Activated CD4-positive, alpha-beta T cell treated with anti-CD3 and anti-CD28 coated beads, Interleukin-2, Interleukin-4, amounts not matched to agents 100 ng/mL and 50 ng/mL, durations not matched to agents 16 hours and 8 hours (primary cell): Measurements from ENCODE around the gene MTM1.

Experiments
- DNase-seq: peaks from one replicate; pipeline ENCODE4 v3.0.0-alpha.2; 2020; ENCODE audit warnings: low spot score

MTM1 gene

DNA sequence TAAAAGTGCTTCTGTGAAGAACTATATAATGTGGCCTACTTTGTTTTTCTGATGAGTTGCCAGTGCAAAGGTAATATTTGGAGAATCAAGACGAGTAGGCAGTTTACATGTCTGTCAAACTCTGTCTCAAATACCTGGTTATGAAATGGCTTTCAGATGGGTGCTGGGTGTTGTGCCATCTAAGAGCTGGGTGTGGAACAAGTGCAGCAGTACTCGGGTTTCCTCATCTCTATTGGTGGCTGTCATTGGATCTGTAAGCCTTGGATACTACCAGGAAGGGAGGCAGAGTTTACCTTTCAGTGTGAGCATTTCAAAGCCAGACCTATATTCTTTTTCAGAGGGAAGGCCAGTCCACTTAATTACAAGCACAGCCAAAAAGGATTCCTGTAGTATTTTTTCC, 37.2 kb downstream of the MTM1 start:
- no peak for DNase-seq

DNA sequence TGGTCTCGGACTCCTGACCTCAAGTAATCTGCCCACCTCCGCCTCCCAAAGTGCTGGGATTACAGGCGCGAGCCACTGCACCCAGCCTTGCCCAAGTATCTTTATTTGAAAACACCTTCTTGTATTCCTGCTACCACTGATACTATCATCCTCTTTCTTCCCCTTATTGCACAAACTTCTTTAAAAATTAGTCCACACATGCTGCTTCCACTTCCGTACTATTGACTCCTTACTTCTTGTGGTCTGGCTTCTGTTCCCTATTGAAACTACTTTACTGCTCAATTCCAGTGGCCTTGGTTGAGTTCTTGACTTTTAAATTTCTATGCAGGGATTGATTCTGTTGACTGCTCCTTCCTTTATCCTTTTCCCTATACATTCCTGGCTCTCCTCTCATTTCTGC, 38.8 kb downstream of the MTM1 start:
- DNase-seq = no peak

DNA sequence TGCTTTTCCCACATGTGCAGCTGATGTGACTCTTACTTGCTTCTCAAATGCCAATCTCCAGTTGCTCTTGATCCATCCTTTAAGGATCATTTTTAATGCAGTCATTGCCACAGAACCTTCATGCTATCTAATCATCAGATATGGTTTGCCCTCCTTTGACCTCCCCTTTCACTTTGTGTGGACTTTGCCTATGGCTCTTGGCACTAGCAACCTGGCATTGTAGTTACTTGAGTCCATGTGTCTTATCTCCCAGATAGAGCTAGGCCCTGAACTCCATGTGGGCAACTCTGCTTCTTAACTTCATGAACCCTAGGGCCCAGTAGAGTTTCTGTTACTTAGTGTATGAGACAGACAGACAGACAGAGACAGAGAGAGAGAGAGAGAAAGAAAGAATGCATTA, 41.6 kb downstream of the MTM1 start:
- DNase-seq = no peak

DNA sequence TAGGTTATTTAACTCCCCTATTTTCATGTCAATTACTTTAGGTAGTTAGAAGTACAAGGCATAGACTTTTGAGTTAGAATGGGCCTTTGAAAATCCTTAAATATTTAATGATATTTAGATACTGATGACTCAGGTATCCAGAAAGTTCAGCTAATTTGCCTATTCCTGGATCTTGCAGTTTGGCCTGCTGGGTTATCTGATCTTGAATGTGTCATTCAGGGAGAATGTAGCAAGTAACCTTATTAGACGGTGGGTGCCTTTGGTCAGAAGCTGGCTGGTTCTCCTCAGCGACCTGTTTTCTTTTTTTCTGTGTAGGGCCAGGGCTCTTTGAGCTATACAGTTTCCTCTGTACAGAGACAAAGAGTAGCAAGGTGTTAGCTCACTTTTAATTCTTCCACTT, 42.0 kb downstream of the MTM1 start:
- DNase-seq = no peak

DNA sequence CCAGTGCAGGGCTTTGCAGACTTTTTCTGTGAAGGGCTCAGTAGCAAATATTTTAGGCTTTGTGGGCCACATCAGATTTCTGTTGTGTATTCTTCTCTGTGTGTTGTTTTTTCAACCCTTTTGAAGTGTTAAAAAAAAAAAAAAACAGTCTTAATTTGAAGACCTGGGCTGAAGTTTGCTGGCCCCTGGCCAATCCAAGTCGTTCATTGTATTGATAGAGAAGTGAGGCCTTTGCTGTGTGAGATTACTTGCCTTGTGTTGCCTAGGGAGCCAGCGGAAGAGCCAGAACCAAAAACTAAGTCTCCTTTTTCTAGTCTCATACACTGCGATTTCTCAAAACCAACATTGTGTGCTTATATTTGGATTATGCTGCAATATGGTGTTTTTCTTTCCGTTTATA, 46.9 kb downstream of the MTM1 start:
- DNase-seq = no peak

DNA sequence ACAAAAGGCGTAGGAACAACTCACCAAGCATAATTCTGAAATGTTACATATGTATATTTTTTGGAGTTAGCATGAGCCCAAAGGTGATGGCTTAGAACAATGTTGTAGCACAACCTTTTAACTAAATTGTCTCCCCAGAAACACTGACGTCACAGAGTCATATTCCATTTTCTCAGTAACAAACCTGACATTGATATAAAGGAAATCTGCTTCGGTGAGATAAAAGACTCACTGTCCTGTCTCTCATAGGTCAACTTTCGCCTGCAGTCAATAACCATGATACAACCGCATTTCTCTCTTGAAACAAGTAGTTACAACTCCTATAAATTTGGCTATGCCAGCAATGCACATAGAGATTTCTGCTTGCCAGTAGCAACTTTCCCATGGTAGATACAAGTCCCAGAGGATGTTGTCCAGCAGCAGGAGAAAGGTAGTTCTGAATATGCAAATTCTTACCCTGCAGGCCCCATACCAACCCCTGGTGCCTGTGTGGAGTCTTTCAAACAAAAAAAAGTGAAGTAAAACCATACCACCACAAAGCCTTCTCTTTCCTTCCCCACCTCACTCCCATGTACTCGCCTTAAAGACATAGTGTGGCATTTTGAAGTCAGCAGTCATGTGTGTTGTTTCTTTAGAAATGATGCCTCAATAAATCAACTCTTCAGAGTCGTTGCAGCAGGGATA, 47.9 kb downstream of the MTM1 start:
- DNase-seq = no peak

DNA sequence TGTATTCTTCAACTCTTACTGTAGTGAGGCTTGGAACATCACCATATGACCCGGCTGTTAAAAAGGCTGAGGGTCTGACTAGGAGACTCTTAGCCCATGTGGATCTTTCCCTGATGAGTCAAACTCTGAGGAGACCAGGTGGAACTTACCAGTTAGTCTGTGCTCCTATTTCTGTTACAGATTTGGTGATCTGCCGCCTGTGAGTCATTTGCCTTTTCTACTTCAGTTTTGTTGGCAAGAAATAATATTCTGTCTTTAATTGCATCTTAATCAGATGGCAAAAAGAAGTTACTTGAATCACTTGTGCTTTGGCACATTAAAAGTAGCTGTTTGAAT, 48.4 kb downstream of the MTM1 start:
- DNase-seq = no peak

DNA sequence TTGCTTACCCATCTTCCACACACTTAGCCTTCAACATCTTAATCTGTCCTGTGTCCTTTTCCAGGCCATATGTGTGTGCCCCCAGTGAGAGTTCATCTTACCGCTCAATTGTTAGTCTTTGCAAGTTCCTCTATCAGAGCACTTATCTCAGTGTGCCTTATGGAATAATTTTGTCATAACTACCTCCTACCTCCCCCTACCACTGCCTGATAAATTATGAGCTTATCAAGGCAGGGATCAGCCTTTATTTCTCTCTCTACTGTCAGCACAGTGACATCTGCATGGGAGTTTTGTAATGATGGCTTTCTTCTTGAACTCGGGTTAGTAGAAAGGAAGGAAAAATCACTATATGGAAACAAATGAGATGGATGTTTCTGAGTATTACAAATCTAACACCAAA, 53.2 kb downstream of the MTM1 start:
- no peak for DNase-seq

DNA sequence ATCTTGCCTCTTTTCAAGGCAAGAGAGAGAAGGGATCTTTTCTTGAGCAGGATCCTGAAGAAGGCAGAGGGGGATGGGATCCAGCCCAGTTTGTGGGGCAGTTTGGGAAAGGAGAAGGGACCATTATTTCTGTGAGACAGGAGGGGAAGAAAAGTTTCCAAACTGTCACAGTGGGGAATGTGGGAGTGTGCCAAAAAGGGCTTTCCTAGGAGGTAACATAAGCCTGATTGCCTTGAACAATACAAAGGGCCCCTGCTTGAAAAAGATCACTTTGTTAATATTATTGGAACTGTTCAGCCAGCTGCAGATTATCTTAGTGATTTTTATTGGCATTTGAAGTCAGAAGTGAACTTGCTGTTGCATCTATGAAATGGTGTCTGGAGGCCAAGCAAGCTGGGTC, 55.2 kb downstream of the MTM1 start:
- no peak for DNase-seq

DNA sequence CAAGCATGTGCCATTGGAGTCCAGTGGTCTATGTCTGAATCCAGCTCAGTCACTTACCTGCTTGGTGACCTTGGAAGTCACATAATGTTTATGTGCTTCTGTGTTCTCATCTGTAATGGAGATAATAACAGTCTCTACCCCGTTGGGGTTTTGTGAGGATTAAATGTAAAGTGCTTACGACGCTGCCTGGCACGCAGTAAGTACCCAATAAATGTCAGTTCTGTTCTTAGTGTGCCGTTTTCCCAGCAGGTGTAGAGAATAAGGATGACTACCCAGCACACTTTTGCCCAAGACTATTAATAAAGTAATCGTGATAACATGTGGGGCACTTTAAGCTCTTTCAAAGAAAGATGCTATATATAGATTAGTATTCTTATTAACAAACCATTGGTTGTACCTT, 56.7 kb downstream of the MTM1 start:
- DNase-seq = no peak

DNA sequence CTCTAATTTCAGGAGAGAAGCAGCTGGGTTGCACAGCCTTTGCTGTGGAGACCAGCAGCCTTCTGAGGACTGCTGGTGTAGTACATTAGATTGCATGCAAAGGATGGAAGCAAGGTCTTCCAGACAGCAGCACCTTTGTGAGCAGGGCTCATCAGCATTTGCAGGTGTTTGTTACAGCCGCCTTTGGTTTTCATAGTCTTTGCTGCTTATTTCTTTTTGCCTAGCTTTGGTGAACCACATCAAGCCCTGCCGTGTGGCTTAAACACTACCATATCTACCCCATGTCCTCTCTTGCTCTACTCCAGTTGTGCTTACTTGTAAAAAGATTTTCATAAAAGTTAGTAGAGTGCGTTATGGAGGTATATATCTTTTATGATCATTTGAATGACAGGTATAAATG, 57.5 kb downstream of the MTM1 start:
- DNase-seq = no peak

DNA sequence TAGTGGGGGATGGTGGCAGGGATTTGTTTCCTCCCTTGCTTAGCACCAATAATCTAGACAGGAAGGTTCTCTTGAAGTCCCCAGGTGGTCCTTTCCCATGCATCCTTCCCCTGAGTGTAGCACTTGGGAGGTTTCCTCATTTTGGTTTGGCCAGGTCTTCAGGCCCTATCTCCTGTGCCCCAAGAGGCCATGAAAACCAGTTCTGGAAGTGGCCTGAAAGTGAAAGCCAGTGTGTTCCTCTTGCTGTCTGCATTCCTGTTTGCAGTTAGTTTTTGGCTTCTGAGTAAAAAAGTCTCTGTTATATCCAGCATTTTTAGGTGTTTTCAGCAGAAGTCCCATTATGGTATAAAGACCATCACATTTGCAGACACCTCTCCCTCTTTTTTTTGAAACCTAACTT, 59.5 kb downstream of the MTM1 start:
- DNase-seq = no peak

DNA sequence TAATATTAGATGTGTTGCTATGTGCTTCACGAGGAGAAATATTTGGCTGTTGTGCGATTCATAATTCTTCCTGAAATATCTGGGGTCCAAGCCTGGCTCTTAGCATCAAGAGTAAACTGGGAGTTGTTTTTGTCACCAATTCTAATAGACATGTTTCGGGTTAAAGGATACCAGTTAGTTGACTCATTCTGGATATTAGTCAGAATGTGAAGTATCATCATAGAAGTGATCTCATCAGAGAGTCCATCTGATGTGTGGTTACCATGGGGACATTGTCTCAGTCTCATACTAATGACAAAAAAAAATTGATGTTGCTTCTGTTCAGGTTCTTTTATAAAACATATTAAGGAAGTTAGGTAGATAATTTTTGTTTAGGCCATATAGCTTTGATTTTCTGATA, 67.5 kb downstream of the MTM1 start:
- peak; percentile 77 for DNase-seq

DNA sequence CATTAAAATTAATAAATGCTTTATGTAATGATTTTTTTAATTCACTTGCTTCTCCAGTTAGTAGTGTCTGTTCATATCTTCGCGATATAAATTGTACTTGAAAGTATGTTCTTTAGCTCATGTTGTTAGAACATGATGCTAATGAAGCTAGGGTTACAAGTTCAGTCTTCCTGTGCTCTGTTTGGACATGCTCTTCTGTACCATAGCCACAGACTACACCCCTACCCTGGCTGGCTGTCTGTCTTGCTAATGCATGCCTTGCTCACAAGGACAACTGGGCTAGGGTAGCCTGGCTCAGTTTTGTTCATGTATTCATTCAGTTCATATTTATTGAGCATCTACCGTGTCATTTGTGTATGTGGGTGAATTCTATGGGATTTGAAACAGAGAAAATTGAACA, 74.0 kb downstream of the MTM1 start:
- DNase-seq = no peak

DNA sequence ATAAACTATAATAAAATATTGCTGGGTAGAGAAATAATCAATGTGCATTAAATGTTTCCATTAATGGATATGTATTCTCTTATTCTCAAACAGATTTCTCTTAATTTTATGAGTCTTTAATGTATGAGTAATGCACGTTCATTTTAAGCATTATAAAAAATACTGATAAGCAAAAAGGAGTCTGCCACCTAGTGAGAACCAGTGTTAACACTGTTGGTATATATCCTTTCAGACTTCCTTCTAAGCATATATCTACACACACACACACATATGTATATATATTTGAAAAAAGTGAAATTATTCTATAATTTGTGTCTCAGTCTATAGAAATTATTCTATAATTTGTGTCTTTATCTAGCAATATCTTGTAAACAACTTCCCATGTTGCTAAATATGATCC, 74.8 kb downstream of the MTM1 start:
- no peak for DNase-seq

DNA sequence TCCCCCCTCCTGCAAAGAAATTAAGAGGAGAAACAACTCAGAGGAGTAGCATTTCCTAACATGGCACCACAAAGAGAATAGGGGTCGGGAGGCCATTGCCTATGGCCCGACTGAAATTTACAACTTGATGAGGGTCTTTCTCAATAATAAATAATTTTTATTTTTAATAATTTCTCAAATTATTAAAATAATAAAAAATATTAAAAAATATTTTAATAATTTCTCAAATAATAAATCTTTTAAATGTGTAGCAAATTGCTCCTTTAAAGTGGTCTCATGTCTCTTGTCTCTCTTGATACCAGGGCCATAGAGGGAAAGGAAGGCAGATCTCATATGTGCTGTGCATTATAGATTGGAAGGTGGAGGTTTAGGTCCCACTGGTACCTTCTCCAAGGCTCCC, 75.5 kb downstream of the MTM1 start:
- DNase-seq = no peak

DNA sequence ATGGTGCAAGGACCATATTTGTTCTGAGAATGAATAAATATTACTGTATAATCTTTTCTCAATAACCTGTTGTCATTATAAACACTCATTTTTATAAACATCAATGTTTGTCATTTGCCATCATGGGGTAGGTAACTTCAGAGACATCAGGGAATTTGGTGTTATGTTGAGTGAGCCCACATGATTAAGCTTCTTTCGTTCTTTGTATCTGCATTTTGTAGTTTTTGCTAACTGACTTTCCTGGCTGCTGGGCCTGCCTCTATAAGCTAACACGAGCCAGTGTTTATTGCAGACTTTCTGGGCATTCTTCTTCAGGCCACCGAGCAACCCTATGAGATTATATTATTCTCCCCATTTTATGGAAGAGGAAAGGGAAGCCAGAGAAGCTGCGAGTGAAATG, 76.0 kb downstream of the MTM1 start:
- no peak for DNase-seq

DNA sequence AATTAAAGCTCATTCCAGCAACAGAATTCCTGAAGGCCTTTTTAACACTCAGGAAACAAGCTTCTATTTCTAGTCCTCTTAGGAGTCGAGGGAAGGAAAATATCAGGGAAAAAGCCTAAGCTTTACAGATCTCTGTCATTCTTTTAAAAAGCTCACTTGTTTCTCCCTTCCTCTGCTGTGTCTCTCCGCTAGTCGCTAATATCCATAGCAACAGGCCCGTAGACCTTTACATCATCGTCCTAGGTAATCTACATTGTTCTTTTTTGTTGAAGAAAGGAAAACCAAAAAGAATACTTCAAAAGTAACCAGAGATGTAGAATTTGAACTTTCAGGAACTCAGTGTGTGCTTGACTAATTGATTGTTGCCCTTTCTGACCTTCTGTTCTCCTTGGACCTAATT, 78.9 kb downstream of the MTM1 start:
- DNase-seq = no peak

DNA sequence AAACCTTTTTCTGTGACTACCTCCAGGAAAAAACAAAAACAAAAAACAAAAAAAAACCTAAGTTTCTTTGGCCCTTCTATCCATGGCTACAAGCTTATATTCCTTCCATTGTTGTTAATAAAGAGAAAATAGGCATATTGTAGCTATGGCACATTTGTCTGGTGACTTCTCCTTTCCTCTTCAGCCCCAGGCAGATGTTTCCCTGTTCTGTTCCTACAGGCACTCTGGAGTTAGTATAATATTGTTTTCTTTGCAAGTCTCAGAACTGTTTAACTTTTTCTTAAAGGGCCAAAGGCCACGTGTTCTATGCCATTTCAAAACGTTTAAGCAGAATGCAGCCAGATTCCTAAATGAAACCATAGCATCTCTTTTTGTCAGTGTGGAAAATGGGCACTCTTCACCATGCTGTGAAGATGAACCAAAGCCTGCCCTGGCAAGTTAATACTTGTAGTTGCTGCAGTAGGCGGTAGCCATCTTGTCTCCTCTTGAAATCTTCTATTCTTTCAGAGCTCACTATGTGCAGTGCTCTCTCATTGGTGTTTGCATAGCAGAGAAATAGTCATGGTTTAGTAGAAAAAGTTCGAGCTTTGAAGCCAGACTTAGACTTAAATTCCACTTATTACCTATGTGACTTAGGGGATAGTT, 80.0 kb downstream of the MTM1 start:
- no peak for DNase-seq

DNA sequence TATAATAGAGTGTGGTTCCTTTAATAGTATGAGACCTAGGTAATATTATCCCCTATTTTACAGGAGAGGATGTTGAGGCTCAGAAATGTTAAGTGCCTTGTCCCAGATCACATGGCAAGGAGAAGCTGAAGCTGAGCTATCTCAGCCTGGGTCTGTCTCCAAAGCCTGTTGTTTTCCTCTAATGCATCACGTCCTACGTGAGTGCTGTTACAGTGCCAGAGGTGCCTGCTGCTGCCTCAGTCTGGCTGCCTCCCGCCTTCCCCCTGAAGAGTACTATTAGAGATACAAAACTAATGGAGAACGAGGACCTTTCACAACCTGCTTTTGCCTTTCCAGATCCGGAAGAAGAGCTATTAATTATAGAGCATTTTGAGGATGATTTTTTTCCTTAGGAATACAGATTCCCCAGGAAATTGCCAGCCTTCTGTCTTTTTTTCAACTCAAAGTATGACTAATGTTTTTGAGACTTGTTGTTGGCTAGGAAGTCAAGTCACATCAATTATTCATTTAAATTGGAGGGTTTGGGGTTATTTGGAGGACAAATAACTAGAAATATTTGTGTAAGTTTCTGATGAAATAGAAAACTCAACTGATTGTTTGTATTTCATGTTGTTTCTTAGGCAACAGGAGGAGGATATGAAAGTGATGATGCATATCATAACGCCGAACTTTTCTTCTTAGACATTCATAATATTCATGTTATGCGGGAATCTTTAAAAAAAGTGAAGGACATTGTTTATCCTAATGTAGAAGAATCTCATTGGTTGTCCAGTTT, 80.9 kb downstream of the MTM1 start:
- no peak for DNase-seq

DNA sequence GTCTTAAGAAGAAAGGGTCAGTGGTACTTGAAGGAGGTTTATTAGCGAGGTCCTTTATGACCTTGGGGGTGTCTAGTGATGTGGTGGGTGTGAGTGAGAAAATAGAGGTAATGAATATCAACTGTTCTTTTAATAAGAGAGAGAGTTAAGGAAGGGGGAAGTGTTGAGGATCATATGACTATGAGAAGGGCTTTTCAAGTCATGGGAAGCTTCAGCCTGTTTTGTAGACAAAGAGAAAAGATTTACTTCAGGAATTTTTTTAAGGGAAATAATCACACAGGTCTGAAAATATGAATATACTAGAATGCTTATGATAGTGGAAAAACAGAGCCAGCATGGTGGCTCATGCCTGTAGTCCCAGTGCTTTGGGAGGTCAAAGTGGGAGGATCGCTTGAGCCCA, 83.5 kb downstream of the MTM1 start:
- no peak for DNase-seq

DNA sequence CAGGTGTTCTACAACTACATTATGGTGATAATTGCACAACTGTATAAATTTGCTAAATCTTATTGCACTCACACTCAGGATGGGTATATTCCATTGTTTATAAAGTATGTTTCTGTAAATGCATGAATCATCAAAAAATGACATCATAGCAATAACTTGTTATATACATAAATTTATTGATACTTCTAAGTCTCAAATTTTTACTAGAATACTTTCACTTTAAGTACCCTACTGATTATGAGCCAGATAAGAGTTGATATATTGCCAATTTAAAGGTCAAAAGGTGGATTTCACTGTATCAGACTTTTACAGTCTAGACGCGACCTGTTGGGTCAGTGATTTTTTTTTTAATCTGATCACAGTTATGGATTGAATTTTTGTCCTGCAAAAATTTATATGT, 87.4 kb downstream of the MTM1 start:
- no peak for DNase-seq

DNA sequence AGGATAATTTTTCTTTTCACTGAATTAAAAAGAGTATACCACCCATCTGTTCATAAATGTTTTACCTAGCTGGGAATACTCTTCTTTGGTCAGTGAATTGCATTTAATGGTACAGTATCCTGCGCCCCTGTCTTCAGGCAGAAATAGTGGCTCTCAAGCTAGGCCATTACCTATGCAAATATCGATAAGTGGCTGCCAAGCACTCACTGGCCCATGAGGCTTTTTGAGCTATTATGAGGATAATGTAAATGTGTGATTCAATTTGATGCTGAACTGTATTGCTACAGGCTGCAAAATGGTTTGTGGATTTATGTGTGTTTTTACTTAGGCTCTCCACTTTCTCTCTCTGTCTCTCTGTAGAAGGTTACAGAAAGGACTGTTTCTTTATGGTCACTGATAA, 94.7 kb downstream of the MTM1 start:
- no peak for DNase-seq

DNA sequence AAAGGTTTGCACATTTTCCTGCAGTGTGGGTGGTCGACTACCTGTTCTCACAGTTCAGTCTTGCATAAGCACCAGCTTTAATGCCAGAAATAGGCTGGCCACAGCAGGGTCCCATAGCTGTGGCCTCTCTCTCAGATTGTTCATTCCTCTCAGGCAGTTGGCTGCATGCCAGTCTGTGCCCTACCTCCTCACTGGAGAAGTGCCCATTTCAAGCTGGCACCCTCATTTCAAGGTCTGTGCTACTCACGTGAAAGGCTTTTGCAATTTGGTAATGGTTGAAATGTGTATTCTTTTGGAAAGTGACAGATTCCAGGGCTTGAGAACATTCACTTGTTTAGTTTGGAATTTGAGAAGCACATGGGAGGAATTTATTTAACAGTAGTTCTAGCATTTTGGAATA, 95.9 kb downstream of the MTM1 start:
- DNase-seq = no peak
